Cardiac fibroblast (primary cell): ENCODE results near the gene CEP192.
"Not testable (repeated sequence)": the region's sequence is repeated elsewhere in the genome, so short reads cannot be mapped to it uniquely, and the experiment has no call there.

Source experiments
- DNase-seq, 2 donors: peaks; one replicate each; pipeline versions ENCODE4 v3.0.0 to v3.0.0-alpha.2; 2010; ENCODE audit warnings: low read depth in 2 of 2
- H3K4me3 ChIP-seq, 2 donors: replicated peaks in 1 of 2; 1 replicate in 1 of 2; 2 replicates in 1 of 2; pipeline ENCODE4 v1.5.1; 2011; ENCODE audit warnings: low read depth in 2 of 2, low read length in 2 of 2, mild to moderate bottlenecking in 2 of 2, moderate library complexity in 1 of 2
- TF ChIP-seq, protein P1 (sequence below): IDR thresholded peaks from one replicate; pipeline ENCODE4 v1.5.1; 2011; ENCODE audit warnings: low read depth, mild to moderate bottlenecking, low read length, inconsistent platforms

The CEP192 gene

DNA sequence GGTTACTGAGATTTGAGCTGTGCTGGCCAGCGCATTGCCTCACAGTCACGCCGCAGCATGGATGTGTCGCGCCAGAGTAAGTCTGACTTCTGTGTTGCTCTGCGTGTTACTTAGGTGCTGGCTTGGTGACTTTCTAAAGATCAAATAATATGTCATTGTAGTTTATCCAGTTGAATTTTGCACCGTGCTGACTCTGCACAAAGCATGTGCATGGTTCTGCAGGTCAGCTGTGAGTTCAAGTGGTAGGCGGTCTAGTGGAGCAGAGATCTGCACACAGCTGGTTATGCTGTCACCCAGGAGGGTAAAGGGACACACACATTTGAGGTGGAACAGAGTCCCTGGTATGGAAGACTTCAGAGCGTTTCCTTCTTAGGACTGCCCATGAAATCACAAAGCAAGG, 105.1 kb downstream of the CEP192 start:
- no peak for DNase-seq
- TF ChIP-seq, protein P1, sequence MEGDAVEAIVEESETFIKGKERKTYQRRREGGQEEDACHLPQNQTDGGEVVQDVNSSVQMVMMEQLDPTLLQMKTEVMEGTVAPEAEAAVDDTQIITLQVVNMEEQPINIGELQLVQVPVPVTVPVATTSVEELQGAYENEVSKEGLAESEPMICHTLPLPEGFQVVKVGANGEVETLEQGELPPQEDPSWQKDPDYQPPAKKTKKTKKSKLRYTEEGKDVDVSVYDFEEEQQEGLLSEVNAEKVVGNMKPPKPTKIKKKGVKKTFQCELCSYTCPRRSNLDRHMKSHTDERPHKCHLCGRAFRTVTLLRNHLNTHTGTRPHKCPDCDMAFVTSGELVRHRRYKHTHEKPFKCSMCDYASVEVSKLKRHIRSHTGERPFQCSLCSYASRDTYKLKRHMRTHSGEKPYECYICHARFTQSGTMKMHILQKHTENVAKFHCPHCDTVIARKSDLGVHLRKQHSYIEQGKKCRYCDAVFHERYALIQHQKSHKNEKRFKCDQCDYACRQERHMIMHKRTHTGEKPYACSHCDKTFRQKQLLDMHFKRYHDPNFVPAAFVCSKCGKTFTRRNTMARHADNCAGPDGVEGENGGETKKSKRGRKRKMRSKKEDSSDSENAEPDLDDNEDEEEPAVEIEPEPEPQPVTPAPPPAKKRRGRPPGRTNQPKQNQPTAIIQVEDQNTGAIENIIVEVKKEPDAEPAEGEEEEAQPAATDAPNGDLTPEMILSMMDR: no peak
- no peak overlapping the region for H3K4me3 ChIP-seq

GRCh38 chr18:13096719-13097118, 105.6 kb downstream of the CEP192 start:
- DNase-seq: no peak
- H3K4me3 ChIP-seq: no peak overlapping the region
- TF ChIP-seq, protein P1: no peak

DNA sequence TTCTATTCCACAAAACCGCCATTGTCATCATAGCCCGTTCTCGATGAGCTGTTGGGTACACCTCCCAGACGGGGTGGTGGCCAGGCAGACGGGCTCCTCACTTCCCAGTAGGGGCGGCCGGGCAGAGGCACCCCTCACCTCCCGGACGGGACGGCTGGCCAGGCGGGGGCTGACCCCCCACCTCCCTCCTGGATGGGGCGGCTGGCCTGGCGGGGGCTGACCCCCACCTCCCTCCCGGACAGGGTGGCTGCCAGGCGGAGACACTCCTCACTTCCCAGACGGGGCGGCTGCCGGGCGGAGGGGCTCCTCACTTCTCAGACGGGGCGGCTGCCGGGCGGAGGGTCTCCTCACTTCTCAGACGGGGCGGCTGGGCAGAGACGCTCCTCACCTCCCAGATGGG, 106.9 kb downstream of the CEP192 start:
- DNase-seq: not testable (repeated sequence)

DNA sequence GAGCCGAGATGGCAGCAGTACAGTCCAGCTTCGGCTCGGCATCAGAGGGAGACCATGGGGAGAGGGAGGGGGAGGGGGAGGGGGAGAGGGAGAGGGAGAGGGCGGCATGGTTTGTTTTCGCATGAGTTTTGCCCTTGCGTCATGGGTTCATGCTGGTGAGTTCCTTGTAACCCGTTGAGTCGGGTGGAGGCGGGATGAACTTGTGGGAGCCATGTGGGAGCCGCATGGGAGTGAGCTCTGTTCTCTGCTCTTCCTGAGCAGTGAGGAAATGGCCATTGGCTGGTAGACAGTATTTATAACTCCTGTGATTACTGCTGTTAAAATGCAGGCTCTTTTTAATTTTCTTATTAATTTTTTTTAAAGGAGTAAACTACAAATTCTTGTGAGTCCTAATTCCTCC, 108.0 kb downstream of the CEP192 start:
- no peak for DNase-seq
- no peak overlapping the region for H3K4me3 ChIP-seq
- TF ChIP-seq, protein P1: no peak

More for the DNA sequence above, 106.9 kb downstream of the CEP192 start:
- not testable (repeated sequence) for H3K4me3 ChIP-seq

- no peak overlapping the region for H3K4me3 ChIP-seq
- DNase-seq: no peak
- TF ChIP-seq, protein P1: no peak
These were observed 109.9 kb downstream of the CEP192 start for GRCh38 chr18:13100942-13101658.

DNA sequence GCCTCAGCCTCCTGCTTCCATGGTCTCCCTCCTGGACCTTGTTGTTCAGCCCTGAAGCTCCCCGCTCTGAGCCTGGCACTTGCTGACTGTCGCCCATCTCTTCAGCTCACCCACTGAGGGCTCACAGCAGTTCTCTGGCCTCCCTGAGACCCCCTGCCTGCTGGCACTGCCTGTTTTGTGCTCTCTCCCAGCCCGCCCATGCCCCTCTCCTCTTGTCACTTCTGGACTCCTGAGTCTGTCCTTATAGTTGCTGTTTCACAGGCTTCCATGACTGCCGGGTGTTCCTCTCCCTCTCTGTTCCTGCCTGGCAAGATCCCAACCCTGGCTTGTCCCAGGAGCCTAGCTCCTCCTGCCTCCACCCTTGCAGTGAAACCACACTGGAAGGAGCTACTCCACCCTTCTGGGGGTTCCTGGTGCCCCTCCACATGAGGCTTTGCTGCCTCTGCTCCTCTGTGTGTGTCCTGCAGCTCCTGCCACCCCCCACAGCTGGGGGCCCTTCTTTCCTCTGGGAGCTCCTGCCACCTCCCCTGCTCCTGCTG, 110.6 kb downstream of the CEP192 start:
- no peak overlapping the region for H3K4me3 ChIP-seq
- TF ChIP-seq, protein P1: no peak
- DNase-seq: no peak

DNA sequence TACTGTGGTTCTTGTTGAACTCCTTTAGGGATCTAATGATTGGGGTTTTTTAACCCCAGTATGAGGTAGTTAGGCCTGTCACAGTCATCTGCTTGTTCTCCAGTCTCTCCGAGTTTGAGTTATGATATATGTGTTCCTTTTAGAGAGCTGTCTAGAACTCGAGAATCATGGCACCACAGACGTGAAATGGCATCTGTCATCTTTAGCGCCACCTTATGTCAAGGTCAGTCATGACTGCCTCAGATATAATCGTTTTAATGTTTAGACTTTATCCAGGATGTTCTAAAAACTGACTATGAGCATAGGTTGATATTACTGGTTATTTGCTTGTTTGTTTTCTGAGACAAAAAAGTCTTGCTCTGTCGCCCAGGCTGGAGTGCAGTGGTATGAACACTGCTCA, 112.2 kb downstream of the CEP192 start:
- TF ChIP-seq, protein P1: peak; percentile 28
- no peak overlapping the region for H3K4me3 ChIP-seq
- peak in 1 of 2 donors; percentile 14 for DNase-seq
